T1000 (cell line): ENCODE results near the gene KIRREL1.
"Not testable (repeated sequence)": the region's sequence is repeated elsewhere in the genome, so short reads cannot be mapped to it uniquely, and the experiment has no call there.

Experiments
- DNase-seq: peaks from one replicate; lab custom pipeline; 2025; ENCODE audit warnings: mixed read lengths; lab: John Stamatoyannopoulos, UW

Gene KIRREL1

DNA sequence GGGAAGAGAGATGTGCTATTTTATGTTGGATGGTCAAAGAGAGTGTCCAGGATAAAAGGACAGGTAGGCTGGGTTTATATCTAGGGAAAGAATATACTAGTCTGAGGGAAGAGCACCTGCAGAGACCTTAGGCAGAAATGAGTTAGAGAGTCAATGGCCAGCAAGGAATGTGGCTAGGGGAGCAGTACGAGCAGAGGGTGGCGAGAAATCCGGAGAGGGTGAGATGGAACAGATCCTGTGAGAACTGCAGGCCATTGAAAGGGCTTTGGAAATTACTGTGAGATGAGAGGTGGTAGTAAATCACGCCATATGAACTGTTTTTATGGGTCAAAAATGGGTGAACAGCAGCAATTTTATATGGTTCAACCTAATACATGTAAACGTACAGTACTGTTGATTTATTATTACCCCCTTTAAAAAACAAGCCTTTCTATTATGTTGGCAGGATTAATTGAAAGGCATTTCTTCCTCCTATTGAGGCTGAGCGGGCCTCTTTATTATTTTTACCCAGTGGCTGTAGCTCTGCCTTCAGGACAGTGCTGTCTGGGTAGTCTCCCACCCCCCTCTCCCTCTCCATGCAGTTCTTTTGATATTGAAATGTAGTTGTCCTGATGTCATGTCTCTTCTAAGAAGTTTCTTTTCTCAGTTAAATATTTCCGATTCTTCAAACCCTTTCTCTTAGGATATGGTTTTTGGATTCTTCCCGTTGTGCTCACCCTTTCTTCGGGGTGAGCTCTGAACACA, 112.1 kb downstream of the KIRREL1 start:
- DNase-seq: no peak

DNA sequence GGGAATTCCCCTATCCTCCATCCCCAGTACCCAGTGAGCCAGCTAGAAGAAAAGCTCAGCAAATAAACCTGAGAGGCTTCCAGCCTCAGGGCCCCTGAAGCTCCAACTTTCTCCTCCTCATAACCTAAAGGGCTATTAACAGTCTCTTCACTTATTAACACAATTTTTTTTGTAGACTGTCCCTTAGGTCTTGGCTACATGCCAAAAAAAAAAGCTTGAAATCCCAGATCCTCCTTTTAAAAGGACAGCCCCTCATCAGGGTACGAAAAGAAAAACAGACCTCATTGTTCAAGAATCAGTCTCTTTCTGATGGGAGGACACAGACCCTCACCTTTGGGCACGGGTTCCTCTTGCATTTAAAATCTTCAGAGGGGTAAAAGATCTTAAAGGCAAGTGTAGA, 114.5 kb downstream of the KIRREL1 start:
- DNase-seq: no peak

DNA sequence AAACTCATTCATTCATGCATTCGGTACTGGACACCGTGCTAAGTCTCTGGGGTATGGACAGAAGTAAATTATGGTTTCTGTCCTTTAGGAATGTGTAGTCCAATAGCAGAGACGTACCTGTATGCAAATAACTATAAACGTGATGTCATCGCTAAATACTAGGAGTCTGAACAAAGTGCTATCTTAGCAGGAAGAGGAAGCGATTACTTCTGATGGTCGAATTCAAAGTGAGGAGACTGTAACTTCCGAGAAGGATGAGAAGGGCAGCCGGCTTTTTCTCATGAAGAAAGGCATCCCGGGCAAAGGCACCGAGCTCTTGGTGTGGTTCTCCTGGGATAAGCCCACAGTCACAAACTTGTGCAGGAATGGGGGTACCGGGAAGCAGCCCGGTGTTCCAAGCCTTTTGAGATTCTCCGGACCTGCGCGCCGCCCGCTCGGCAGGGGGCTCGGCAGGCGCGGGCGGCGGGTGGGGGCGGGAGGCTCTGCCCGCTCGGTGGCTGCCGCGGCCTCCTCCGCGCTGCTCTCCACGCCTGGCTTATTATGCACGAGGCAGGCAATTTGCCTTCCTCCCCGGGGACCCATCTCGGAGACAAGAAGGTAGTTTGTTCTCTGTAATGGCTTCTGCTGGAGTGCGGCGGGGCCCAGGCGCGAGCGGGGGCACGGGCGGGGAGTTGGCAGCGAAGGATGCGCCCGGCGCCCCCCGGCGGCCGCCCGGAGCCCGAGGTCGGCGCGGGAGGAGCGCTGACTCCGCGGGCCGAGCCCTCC, 119.7 kb downstream of the KIRREL1 start:
- DNase-seq: peak; percentile 14

DNA sequence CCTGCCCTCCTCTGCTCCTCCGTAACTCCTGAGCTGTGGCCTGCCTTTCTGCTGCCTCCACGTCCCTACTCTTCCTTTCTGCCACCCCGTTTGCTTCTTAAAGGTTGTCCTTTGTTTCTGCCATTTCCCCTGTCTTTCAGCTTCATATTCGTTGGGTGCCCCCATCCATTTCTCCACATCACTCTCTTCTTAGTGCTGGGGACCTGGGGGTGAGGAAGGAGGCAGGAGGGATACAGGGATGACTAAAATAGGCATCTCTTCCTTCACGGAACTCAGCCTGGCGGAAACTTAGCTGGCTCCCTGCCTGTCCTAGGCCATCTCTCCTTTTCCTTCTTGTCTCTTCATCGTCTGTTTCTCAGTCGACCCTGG, 120.3 kb downstream of the KIRREL1 start:
- no peak for DNase-seq

DNA sequence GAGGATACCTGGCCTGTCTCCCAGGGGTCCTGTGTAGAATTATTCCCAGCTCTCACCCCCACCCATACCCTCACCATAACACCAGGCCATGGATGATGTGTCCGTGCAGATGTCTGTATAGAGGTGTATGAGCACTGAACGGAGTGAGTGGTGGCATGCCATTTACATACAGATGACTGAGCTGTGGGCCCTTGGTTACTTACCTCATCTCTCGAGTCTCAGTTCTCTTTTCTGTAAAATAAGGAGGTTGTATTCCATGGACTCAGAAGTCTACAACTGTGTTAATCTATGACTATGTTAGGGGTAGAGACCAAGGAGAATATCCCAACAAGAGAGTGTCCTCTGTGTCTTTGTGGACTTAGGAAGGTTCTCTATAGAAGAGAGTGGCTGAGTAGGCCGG, 121.7 kb downstream of the KIRREL1 start:
- DNase-seq: no peak

DNA sequence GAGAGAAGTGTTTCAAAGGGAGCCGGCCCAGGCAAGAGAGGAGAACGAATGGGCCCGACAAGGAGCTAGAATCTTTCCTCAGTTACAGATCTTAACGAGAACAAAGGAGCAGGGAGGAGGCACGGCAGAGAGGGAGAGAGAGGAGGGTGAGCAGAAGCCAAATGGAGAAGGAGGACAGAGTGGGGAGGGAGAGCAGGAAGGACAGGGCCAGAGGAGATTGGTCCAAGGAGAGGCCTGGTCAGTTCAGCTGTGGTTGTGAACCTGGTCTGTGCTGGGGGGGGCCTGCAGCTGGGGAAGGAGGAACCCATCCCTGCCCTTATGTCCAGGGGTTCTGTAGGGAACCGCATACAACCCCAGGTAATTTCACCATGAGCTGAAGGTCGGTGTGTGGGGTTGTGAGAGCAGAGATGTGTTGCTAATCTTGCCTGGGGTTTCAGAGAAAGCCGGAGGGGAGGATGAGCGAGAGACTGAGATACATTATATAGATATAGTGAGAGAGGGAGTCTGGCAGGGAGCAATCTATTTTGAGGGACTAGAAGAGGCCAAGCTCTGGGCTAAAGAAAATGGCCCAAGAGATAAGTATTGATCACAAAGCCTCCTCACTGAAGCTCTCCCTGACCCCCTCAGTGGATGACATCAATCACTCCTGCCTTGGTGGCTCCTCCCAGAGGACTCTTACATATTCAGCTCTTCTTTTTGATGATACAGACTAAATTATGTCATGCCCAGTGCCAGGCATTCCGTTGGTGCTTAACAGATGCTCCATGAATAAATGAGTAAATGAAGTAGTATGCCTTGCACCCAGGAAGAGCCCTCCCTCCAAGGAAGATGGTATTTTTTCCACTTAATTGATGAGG, 123.1 kb downstream of the KIRREL1 start:
- DNase-seq: no peak

DNA sequence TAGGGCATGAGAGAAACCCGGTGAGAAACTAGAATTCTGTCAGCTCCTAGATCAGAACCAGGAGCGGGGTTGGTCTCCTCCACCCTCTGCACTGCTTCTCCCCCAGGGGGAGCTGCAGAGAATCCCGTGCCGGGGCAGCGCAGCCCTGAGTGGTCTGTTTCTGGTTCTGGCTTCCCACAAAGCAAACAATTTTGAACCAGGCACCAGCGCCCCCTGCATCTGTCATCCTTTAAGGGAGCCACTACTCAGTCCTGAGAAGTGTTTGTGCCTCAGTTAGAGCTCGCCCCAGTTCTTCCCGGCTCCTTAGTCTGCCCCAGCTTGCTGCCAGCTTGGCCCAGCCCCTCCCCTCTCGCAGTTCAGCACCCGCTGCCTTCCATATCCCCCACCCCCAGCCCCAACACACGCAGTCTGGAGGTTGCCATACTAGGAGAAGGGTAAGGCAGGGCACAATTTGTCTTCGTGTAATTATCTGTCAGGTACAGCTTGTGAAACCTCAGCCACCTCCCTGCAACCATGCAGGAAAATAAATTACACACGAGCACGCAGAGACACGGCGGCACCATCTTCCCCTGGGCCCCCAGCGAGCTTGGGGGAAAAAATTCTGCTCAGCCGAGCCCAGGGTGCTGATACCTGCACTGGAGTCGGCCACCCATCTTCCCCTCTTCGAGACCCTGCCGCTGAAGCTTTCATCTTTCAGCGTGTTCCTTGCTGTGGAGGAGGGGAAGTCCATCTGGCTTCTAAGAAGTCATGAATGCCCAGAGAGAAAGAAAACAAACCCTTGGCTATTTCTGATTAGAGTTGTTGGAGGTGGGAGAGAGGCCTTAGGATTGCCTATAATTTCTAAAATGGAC, 124.6 kb downstream of the KIRREL1 start:
- peak; percentile 17 for DNase-seq

DNA sequence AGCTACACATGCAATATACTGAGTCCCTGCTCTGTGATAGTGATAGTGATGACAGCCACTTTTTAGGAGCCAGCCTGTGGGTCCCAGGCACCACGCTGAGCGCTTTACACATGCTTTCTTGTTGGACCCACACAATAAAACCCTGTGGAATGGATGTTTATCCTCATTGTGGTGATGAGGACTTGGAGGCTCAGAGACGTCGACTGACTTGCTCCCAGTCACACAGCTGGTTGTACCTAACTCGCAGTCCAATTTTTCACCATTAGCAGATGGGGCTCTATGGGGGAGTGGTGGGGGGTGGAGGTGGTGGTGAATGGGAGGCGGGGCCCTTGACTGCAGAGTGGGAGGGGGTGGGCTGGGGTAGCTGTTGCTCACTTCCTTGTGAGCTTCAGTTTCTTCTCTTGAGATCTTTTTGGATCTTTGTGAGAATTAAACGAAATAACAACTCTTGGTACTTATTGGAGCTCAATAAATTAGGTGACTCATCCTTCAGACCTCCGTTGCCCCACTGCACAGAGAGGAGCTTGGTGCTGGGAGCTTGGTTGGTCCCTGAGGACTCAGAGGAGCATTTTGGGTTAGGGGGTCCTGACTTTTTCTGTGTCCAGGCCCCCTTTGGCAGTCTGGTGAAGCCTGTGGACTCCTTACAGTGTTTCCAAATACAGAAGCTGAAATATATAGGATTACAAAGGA, 125.4 kb downstream of the KIRREL1 start:
- no peak for DNase-seq

DNA sequence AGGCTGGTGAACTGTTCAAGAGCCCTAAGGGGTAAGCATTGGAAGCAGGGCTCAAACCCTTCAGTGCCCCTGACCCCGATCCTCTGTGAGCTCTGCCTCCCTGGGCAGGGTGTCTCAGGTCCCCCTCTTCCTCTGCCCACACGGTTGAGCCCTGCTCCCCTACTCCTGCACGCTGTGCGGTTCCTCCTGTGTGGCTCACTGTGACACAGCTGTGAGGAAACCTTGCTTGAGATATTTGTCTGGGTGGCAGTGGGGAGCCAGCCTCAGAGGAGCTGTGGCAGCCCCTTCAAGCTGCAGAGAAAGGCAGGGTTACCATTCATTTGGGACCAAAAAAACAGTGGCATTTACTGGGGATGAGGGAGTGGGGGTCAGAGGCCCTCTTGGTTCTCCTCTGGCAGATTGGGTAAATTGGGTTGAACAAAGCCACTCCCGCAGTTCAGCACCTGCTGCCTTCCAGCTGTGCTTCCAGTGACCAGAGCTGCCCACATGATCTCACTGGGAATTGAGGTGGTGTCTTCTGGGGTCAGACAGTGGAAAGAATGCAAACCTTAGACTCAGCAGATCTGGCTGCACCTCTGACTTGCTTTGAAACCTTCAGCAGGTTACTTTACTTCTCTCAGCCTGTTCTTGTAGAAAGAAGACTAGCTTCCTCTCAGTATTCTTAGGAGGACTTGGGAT, 126.7 kb downstream of the KIRREL1 start:
- no peak for DNase-seq

DNA sequence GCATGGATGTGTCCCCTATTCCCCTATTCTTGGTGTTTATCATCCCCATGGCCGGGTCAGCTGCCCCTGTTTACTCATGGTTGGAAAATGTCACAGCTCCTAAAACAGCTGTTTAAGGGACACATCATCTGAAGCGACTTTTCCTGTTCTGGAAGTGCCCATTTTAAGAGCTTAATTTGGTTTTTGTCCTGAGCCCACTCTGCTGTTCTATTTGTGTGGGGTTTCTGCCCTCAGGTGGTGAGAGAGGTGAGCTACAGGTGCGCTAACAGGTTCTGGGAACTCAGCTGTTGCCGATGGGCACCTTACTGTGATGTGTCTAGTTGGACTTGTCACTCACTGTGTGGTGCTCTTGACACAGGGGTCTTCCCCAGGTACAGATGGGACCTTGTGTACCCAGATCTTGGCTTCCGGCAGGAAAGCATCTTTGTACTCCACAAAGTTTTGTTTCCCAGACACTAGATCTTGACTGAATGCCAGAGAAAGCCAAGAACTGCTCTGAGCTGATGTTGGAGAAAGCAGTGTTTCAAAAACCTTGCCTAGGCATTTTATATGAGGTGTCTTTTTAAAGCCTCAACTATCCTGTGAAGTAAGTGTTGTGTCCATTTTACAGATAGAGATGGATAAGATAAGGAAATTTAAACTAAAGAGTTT, 128.3 kb downstream of the KIRREL1 start:
- DNase-seq: peak; percentile 25

DNA sequence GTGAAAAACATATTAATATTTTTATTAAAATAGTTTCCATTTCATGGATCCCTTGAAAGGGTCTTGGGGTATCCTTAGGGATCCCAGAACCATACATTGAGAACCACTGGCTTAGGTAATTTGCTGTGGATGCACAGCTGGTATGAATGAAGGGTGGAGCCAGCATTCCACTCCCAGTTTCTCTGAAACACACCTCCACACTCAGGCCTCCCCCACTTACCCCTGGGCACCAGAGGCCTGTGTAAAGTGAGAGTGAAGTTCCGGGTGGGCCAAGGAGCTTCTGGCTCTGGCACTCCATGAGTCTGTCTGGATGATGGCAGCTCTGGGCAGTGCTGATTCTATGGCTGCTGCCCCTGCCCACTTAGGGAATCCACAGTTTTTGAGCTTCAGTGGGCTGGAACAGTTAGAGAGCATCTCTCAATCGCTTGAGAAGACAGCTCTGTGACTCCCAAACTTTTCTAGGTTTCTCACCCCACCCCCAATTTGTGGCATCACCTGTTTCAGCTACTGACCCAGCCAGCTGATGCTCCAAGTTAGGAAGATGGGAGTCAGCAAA, 129.5 kb downstream of the KIRREL1 start:
- DNase-seq: no peak

DNA sequence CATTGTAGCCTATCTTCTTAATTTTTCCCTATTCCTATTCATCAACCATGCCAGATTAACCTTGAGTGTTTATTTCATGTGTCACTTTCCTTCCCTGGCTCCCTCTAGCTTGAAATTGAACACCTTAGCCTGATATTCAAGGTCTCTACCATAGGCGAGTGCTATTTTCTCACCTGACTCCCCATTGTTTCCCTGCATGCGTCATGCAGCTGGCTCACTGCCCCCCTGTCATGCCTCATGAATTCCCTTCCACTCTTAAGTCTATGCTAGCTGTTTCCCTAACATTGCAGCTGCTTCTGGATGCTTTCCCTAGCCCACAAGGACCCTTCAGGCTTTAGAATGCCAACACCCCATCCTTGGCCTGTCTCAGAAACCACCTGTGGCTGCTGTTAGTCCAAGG, 130.6 kb downstream of the KIRREL1 start:
- DNase-seq: no peak

DNA sequence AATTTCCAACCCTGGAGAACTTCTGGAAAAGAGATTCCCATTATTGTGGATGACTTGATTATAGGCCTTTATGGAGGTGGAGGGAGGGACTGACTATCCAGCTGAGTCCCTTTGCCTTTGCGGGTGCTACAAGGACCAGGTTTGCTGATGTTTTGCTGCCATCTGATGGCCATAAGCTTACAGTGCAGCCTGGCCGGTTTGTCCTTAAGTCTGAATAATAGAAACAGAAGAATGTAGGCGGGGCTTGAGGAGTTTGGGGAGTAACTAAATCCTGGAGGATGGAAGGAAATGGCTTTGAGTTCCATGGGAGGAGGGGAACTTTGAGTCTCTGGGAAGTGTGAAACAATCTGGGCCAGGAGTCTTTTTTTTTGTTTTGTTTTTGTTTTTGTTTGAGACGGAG, 131.6 kb downstream of the KIRREL1 start:
- DNase-seq: peak; percentile 70

DNA sequence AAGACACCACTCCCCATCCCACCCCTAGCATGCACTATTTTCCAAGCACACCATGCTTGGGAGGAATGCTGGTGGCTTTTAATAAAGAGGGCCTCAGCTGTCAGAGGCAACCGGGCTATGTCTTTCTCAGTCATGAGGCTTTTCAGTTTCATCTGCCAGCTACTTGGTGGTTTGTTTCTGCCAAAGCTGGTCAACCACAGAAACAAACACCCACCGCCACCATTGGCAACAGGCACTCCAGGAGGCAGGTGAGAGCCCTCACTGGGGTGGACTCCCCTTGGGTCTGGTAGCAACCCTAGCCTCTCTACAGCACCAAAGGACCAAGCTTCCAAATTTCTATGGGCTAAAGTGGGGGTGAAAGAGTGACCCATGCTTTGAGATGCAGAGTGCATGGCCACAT, 133.0 kb downstream of the KIRREL1 start:
- no peak for DNase-seq

DNA sequence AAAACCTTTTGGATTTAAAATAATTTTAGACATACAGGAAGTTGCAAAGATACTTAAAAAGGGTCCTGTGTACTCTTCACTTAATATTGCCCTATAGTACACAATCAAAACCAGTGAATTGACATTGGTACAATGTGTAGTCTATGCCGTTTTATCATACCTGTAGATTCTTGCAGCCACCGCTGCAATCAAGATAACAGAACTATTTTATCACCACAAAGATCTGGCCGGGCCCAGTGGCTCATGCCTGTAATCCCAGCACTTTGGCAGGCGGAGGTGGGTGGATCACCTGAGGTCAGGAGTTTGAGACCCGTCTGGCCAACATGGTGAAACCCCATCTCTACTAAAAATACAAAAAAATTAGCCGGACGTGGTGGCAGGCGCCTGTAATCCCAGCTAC, 135.1 kb downstream of the KIRREL1 start:
- DNase-seq: not testable (repeated sequence)

DNA sequence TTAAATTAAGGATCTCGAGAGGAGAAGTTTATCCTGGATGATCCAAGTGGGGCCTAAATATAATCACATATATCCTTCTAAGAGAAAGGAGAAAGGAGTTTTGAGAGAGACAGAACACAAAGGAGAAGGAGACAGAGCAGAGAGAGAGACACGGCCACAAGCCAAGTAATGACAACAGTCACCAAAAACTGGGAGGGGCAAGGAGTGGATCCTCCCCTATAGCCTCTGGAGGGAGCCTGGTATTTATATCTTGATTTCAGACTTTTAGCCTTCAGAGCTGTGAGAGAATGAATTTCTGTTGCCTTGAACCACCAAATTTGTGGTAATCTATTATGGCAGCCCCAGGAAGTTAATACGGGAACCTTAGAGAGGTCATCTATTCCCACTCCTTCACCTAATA, 137.8 kb downstream of the KIRREL1 start:
- no peak for DNase-seq

DNA sequence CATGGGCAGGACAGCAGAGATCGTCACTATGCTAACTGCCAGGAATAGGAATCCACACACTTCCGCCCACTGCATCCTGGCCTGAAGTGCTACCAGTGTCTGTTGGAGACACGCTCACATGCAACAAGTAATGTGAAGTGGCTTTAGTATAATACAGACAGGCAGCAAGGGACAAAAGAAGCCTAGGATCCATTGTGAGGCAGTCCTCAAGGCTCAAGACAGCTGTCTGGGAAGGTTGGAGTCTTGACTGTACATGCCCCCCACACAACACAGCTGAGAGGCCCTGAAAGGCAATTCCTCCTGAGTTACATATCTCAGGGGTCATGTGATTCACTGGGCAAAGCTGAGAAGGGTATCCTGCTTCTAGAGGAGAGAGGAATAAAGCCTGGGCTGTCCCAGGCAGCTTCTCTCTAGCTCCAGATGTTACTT, 147.3 kb downstream of the KIRREL1 start:
- no peak for DNase-seq

DNA sequence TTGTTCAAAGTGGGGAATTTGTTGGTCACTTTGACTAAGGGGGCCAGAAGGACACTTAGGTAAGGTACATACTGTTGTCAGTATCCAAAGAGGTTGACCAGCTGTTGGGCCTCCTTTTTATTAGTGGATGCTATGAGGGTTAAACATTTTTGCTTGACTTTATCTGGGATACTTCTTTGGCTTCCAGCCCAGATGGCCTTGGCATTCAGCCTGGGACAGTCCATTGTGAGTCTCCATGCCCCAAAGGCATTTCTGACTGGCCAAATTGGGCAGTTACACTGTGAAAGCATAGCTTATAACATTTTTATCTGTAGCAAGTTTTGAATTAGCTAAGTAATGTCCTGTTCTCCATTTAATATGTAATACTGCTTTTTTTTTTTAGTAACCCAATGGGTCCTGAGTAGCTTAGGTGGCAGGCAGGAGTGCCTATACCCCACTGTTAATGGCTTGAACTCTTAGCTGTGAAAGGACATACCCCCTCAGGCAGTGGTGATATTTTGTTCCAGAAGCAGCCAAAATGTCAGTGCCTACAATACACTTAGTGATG, 151.8 kb downstream of the KIRREL1 start:
- peak; percentile 68 for DNase-seq

DNA sequence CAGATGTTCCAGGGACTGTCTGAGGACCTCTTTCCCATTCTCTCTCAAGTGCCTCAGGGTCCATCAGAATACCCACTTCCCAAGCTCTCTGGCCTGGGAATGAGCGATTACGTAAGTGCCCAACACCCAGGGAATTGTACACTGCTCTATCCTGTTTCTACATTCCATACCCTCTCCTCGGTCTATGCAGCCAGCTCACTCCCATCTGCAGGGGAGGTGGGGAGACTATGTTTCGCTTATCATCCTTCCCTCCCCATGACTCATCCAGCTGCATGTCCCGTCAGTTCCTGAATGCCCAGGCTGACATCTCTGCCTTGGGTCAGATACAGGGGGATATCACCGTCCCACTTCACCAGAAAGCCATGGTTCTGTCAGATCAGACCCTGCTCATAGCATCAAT, 152.7 kb downstream of the KIRREL1 start:
- DNase-seq: peak; percentile 2
